ENCODE data around the gene MYBBP1A. TPM values are rescaled to one million over a fixed set of nuclear protein-coding genes. Genes with fewer than 3 reads are reported as not detected.

MYBBP1A gene
- total and polyA plus RNA-seq, 2 experiments from 2014 or later = 70.7 to 213 TPM

DNA sequence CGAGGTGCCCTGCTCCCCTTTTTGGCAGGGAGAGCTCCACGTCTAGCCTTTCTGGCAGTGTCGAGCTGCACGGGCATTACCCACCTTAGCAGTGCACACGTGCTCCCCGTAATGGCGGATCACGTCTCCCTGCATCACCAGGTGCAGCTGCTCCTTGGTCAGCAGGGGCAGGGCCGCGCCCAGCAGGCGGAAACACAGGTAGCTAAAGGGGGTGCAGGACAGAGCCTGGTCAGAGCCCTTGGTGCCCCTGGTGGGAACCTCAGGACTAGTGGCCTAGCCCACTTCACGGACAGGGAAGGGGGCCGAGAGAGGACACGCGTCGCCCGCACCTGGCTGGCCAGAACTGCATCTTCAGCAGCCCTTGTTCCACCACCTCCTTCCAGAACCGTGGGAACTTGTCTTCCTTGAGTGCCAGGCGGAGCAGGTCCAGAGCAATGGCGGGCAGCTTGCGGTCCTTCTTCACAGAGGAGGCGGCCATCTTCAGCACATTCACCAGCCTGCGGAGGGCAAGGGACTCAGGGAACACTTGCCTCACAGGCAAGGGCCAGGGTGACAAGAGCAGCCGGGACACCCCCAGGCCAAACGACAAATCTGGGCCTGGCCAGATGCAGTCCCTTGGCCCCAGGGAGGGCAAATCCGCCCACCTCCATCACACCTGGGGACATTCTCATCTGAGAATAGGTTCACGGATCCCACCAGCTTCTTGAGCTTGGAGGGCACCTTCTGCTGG is 3.2 kb downstream of the MYBBP1A start:
- H3K79me2 ChIP-seq (replicated peaks; ENCODE audit: insufficient read depth) = peaks cover 30% of the 10 kb centered on the region
- TF ChIP-seq REST (IDR thresholded peaks at IDR 0.05; ENCODE audit: unreplicated experiment) (no peak), ZNF331 (CRISPR knock-in tag; IDR thresholded peaks at IDR 0.05; ENCODE audit: low read depth) (no peak), STAT1 (IDR thresholded peaks at IDR 0.05; ENCODE audit: unreplicated experiment) (no peak), JUNB (IDR thresholded peaks at IDR 0.05; ENCODE audit: unreplicated experiment) (no peak), CREB1 (CRISPR knock-in tag; IDR thresholded peaks at IDR 0.05; ENCODE audit: low read depth) (no peak), NANOG (IDR thresholded peaks at IDR 0.05; ENCODE audit: borderline replicate concordance) (no peak), ETS1 (IDR thresholded peaks at IDR 0.05) (no peak), EZH2phosphoT487 (IDR thresholded peaks at IDR 0.05; ENCODE audit: unreplicated experiment) (no peak), ZNF114 (CRISPR knock-in tag; IDR thresholded peaks at IDR 0.05) (no peak), POLR2AphosphoS5 (IDR thresholded peaks at IDR 0.05; ENCODE audit: low read depth) (no peak)
- TF ChIP-seq, protein P1, sequence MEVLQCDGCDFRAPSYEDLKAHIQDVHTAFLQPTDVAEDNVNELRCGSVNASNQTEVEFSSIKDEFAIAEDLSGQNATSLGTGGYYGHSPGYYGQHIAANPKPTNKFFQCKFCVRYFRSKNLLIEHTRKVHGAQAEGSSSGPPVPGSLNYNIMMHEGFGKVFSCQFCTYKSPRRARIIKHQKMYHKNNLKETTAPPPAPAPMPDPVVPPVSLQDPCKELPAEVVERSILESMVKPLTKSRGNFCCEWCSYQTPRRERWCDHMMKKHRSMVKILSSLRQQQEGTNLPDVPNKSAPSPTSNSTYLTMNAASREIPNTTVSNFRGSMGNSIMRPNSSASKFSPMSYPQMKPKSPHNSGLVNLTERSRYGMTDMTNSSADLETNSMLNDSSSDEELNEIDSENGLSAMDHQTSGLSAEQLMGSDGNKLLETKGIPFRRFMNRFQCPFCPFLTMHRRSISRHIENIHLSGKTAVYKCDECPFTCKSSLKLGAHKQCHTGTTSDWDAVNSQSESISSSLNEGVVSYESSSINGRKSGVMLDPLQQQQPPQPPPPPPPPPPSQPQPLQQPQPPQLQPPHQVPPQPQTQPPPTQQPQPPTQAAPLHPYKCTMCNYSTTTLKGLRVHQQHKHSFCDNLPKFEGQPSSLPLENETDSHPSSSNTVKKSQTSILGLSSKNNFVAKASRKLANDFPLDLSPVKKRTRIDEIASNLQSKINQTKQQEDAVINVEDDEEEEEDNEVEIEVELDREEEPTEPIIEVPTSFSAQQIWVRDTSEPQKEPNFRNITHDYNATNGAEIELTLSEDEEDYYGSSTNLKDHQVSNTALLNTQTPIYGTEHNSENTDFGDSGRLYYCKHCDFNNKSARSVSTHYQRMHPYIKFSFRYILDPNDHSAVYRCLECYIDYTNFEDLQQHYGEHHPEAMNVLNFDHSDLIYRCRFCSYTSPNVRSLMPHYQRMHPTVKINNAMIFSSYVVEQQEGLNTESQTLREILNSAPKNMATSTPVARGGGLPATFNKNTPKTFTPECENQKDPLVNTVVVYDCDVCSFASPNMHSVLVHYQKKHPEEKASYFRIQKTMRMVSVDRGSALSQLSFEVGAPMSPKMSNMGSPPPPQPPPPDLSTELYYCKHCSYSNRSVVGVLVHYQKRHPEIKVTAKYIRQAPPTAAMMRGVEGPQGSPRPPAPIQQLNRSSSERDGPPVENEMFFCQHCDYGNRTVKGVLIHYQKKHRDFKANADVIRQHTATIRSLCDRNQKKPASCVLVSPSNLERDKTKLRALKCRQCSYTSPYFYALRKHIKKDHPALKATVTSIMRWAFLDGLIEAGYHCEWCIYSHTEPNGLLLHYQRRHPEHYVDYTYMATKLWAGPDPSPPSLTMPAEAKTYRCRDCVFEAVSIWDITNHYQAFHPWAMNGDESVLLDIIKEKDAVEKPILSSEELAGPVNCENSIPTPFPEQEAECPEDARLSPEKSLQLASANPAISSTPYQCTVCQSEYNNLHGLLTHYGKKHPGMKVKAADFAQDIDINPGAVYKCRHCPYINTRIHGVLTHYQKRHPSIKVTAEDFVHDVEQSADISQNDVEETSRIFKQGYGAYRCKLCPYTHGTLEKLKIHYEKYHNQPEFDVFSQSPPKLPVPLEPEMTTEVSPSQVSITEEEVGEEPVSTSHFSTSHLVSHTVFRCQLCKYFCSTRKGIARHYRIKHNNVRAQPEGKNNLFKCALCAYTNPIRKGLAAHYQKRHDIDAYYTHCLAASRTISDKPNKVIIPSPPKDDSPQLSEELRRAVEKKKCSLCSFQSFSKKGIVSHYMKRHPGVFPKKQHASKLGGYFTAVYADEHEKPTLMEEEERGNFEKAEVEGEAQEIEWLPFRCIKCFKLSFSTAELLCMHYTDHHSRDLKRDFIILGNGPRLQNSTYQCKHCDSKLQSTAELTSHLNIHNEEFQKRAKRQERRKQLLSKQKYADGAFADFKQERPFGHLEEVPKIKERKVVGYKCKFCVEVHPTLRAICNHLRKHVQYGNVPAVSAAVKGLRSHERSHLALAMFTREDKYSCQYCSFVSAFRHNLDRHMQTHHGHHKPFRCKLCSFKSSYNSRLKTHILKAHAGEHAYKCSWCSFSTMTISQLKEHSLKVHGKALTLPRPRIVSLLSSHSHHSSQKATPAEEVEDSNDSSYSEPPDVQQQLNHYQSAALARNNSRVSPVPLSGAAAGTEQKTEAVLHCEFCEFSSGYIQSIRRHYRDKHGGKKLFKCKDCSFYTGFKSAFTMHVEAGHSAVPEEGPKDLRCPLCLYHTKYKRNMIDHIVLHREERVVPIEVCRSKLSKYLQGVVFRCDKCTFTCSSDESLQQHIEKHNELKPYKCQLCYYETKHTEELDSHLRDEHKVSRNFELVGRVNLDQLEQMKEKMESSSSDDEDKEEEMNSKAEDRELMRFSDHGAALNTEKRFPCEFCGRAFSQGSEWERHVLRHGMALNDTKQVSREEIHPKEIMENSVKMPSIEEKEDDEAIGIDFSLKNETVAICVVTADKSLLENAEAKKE (CRISPR knock-in tag; IDR thresholded peaks at IDR 0.05) = no peak
- TF ChIP-seq, protein P2, sequence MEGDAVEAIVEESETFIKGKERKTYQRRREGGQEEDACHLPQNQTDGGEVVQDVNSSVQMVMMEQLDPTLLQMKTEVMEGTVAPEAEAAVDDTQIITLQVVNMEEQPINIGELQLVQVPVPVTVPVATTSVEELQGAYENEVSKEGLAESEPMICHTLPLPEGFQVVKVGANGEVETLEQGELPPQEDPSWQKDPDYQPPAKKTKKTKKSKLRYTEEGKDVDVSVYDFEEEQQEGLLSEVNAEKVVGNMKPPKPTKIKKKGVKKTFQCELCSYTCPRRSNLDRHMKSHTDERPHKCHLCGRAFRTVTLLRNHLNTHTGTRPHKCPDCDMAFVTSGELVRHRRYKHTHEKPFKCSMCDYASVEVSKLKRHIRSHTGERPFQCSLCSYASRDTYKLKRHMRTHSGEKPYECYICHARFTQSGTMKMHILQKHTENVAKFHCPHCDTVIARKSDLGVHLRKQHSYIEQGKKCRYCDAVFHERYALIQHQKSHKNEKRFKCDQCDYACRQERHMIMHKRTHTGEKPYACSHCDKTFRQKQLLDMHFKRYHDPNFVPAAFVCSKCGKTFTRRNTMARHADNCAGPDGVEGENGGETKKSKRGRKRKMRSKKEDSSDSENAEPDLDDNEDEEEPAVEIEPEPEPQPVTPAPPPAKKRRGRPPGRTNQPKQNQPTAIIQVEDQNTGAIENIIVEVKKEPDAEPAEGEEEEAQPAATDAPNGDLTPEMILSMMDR (conservative IDR thresholded peaks at IDR 0.05; ENCODE audit: low read depth in 2 of 2) = no peak
- H3K4me3 Mint-ChIP-seq = no peak overlapping the region; the same call in 2 of the 3 replicates
- H3K4me1 ChIP-seq (ENCODE audit: insufficient read depth) = peaks cover 20% of the 10 kb centered on the region
- no peaks in the 10 kb centered on the region for H3K27me3 ChIP-seq (ENCODE audit: insufficient read depth)
- no peak overlapping the region for H3K4me3 ChIP-seq
- H3K36me3 Mint-ChIP-seq (ENCODE audit: low read depth) = peaks cover 81% of the 10 kb centered on the region
- no peak overlapping the region for H2AFZ ChIP-seq
- ATAC-seq (no peak), DNase-seq (ENCODE audit: low spot score) (no peak)
- no peak overlapping the region for H3K27ac Mint-ChIP-seq
- peaks cover 30% of the 10 kb centered on the region for H3K4me1 Mint-ChIP-seq
- no peaks in the 10 kb centered on the region for H3K9me3 Mint-ChIP-seq
- peaks cover 26% of the 10 kb centered on the region for H3K36me3 ChIP-seq (ENCODE audit: insufficient read depth)
- H3K27me3 Mint-ChIP-seq (ENCODE audit: insufficient read depth, low read depth, poor library complexity) = peaks cover 7% of the 10 kb centered on the region
- peaks cover 13% of the 10 kb centered on the region; the same call in 1 of the 2 replicates for H3F3A ChIP-seq (replicated peaks; ENCODE audit: low read depth)
- peaks cover 23% of the 10 kb centered on the region for H4K20me1 ChIP-seq (replicated peaks; ENCODE audit: insufficient read depth)
- H3K9me2 ChIP-seq (ENCODE audit: insufficient read depth) = no peaks in the 10 kb centered on the region
- H3K27ac ChIP-seq (ENCODE audit: low read depth) = no peak overlapping the region
- H3K4me2 ChIP-seq = no peak overlapping the region
